Activated gamma-delta T cell treated with anti-CD3 and anti-CD28 coated beads, Interleukin-2, amount 50 U/mL, for 16 hours (primary cell): ENCODE measurements around the gene OR4L1.
"Not testable (repeated sequence)": the region's sequence is repeated elsewhere in the genome, so short reads cannot be mapped to it uniquely, and the experiment has no call there.

Experiments used
- DNase-seq: peaks from one replicate; pipeline ENCODE4 v3.0.0-alpha.2; 2020; ENCODE audit warnings: low read depth

The OR4L1 gene

GRCh38 chr14:20059745-20060144 lies at the start of gene OR4L1:
OR4L1 (plus strand) TSS chr14:20060045; CDS start chr14:20060045, 0 bp downstream.
- DNase-seq, result no peak

DNA sequence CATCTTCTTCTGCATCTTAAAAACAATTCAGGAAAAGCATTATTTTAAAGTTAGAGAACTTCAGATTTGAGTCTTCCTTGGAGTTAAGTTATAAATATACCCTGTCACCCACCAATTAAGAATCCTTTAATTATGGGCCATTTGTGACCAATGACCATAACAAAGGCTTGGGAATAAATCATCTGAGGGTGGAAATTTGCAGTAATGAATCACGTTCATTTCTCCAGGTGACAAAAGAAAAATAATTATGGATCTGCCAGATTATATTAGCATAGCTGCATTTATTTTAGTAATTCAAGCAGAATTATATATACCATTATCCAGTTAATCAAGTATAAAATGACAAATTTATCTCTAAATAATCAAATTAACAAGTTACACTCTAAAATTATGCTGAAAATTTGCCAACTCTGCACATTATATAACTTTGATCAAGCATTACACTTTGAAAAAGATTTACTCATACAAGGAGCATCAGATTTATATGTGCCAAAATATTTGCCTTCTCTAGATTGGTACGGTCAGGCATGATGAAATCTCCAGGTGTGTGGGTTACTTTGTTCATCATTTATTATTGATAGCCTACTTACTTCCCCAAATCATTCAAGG lies 40.5 kb upstream of the OR4L1 start, which contains the start of gene OR4K14:
TSS of gene OR4K14 (minus strand) at position 51 of the 609 bp plus-strand sequence. CDS start 4,114 bp downstream, outside the sequence.
- no peak for DNase-seq

DNA sequence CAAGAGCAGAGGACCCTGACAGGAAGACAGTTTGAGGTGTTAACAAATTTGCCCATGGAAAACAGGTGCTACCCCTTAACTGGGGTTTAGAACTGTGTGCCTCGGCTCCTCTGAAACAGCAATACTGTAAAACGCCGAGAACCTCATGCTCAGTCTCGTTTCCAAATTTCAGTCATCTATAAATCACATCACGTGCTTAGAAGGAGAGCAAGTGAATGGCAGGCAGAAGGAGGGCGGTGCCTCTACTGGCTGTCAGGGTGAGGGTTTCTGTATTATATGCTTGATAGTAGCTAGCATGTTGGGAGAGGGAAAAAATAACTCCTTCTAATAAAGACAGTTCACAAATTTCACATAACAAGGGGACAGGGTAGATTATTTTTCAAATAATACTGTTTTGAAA lies 28.8 kb upstream of the OR4L1 start:
- no peak for DNase-seq

DNA sequence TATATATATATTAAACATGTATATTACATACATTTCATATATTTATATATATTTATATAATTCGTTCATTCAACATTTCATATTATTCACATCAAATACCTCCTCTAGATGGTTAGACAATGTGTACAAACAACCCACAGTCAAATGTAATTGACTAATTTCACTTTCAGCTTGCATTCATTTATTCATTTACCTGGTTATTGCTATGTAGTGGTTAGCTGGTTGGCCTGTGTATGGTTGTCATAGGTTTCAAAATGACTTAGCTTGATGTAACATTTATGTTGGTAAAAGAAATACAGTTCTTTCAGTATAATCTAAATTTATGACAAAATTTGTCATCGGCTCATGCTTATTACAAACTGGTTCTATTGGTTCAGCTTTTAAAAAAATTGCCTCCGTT lies 24.4 kb upstream of the OR4L1 start:
- DNase-seq, result no peak

- no peak for DNase-seq
Observed at GRCh38 chr14:20035938-20036337, 23.9 kb upstream of the OR4L1 start, which contains the start of gene OR4K13. OR4K13 (minus strand) TSS chr14:20036038; CDS start chr14:20034758, 1,280 bp downstream.

DNA sequence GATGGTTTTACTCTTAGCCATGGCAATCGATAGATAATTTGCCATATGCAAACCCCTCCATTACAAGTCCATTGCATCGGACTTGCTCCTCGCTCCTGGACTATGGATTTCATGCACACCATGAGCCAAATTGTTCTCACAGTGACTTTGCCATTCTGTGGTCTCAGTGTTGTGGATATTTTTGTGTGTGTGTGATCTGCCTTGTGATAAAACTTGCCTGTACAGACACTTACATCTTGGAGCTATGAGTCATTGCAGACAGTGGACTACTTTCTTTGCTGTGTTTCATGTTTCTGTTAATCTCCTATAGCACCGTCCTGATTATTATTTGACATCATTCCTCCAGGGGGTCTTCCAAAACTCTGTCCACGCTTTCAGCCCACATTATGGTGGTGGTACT lies 15.6 kb upstream of the OR4L1 start:
- DNase-seq, result no peak

- no peak for DNase-seq
Observed at GRCh38 chr14:20048202-20048601, 11.6 kb upstream of the OR4L1 start.

DNA sequence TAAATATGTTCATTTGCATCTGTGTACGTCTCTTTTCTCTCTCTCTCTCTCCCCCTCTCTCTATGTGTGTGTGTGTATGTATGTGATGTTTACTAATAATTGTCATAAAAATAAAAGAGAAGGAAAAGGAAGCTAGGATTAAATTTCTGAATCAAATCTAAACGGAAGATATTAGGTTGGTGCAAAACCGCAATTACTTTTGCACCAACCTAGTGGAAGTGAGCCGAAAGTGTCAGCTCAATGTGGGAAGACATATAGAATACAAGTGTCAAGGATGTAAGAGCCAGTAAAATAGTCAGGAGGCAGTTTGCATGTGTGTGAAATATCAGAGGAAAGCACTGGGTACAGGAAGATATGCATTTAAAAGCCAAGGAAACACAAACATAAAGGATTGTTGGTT lies 32.2 kb downstream of the OR4L1 start:
- DNase-seq, result no peak

- no peak for DNase-seq
Observed at GRCh38 chr14:20093442-20093841, 33.6 kb downstream of the OR4L1 start.

DNA sequence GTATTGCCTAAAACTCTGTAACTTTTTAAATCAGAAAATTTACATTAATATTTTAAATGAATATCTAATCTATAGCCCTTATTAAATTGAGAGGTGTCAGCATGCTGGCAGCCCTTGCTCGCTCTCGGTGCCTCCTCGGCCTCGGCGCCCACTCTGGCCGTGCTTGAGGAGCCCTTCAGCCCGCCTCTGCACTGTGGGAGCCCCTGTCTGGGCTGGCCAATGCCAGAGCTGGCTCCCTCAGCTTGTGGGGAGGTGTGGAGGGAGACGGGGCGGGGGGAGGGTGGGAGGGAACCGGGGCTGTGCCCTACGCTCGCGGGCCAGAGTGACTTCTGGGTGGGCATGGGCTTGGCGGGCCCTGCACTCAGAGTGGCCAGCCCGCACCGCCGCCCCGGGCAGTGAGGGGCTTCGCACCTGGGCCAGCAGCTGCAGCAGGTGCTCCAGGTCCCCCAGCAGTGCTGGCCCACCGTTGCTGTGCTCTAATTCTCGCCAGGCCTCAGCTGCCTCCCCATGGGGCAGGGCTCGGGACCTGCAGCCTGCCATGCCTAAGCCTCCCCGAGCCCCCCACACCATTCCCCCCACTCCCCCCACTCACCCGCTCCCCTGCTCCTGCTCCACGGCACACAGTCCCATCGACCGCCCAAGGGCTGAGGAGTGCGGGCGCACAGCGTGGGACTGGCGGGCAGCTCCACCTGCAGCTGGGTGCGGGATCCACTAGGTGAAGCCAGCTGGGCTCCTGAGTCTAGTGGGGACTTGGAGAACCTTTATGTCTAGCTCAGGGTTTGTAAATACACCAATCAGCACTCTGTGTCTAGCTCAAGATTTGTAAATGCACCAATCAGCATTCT lies 39.3 kb downstream of the OR4L1 start:
- DNase-seq, result not testable (repeated sequence)

GRCh38 chr14:20110438-20110837 lies 50.6 kb downstream of the OR4L1 start, which contains the start of gene OR4K17:
OR4K17 (plus strand) TSS chr14:20110739; CDS start chr14:20117500, 6,761 bp downstream.
- no peak for DNase-seq
